HG03442 (cell line): ENCODE measurements around the gene SRGAP3.

Source experiments
- ATAC-seq: cut with Tn5 transposase; IDR thresholded peaks from one replicate; pipeline ENCODE4 v1.9.1; 2021; ENCODE audit warnings: mild to moderate bottlenecking, moderate library complexity; ENCODE audit not compliant: unreplicated experiment

SRGAP3 gene

DNA sequence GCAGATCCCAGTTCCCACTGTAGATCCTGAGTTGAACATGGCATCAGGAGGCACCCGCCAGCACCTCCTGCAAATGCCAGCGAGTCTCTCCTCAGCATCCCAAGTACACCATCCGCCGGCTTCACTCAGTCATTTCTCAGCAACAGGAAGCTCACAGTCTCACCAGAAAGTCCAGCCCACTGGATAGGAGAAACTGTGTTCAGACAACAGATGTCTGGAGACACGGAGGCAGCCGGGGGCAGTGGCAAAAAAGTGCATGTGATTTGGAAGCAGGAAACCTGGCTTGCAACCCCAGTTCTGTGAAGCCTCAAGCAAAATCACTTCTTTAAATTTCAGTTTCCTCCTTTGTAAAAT is 68.7 kb downstream of the SRGAP3 start:
- ATAC-seq: no peak

DNA sequence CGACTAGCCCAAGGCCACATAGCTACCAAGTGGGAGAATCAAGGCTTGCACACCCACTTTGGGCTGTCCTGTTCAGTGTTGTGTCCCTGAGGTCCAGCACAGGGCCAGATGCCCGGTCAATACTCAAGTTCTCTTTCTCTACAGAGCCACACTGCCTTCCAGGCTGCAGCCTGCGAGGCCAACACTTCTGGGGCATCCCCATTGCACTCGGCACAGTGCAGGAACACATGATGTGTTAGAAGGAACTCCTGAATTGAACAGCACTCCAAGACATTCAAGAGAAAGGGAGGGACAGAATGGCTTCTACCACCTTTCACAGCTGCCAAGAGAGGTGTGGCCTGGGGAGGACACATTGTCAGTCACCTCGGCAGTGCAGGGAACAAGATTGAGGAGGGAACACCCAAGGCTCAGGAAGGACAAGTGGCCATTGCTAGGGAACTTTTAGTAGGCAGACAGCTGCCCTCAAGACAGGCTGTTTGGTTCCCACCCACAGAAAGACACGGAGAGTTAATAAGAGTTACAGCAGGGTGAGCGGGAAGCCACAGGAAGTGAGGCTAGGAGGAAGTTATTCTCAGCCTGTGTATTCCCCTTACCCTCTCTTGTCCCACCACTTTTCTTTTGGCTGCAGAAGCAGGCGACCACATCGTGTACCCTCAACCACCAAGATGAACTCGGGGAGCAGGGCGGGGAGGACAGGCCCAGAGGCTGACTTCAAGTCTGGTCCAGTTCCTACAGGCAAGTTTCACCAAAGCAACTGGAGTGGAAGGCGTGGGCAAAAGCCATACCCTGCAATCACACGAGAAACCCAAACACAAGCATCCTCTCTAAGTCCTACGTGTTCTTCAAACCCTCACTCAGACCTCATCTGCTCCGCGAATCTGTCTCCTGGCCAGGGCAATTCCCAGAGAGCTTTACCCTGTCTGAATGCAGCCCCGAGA is 69.4 kb downstream of the SRGAP3 start:
- ATAC-seq: peak; percentile 67

DNA sequence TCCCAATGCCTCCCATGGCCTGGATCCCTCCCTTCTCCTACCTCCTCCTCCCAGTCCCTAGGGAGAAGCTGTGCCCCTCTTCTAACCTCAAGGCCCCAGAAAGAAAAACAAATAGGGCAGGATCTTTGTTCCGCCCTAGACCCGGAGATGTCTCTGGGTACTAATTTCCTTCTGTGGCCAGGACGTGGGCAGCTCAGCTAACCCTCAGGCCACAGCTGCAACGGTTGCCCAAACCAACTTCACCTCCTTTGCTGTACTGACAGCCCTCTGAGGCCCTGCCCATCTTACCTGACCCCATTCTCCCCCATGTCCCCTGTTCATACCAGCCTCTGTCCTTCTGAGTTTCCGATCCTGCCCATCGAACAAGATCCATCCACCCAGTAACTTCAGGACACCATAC is 70.7 kb downstream of the SRGAP3 start:
- no peak for ATAC-seq

GRCh38 chr3:9175421-9175820 is 74.0 kb downstream of the SRGAP3 start:
- no peak for ATAC-seq

GRCh38 chr3:9173445-9173844 is 76.0 kb downstream of the SRGAP3 start:
- no peak for ATAC-seq

DNA sequence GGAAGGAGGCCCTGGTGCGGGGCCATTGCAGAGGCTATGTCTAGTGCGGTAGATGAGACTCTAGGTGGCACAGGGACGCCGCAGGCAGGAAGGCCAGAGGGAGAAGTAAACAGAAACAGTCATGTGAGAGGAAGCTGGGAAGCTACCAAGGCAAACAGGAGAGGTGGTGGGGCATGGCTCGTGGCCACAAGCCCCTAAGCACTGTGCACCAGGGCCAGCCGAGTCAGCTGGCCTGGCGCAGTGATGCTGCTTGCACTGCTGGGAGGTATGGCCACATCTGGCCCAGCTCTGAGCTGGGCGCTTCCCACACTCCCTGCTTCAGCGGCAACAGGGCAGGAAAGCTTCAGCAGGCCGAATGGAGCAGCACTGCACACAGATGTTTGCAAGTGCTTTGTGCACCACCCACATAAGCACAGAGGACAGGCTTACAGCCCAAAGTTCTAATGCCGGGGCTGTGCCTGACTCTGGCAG is 76.6 kb downstream of the SRGAP3 start:
- no peak for ATAC-seq

DNA sequence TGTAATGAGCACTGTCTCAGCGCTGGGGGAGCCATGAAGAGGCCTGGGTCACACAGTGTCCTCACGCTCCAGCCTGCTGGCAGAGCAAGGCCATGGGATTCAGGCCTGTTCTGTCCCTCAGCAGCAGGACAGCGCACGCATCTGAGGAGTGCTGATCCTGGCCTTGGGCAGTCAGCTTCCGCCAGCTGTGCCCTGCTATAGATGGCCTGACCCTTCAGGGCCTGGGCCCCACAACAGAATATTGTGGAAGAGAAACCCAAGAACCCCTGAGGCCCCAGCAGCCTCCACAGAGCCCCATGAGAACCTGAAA is 78.6 kb downstream of the SRGAP3 start:
- no peak for ATAC-seq

GRCh38 chr3:9169956-9170850 is 79.2 kb downstream of the SRGAP3 start:
- ATAC-seq: no peak

DNA sequence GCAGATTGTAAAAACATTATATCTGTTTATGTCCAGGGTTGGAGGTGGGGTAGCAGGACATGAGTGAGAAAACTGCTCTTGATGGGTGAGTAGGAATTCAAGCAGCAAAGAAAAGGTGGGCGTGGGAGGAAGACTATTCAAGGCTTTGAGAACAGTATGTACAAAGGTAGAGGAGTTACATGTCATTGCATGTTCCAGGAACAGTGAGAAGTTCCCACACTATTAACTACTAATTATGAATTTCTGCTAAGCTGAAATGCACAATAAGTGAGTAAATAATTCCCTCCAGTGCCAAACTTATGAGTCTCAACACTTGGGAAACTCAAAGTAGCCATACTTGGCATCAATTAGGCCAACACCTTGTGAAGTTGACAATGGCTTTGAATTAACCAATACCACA is 80.1 kb downstream of the SRGAP3 start:
- no peak for ATAC-seq

DNA sequence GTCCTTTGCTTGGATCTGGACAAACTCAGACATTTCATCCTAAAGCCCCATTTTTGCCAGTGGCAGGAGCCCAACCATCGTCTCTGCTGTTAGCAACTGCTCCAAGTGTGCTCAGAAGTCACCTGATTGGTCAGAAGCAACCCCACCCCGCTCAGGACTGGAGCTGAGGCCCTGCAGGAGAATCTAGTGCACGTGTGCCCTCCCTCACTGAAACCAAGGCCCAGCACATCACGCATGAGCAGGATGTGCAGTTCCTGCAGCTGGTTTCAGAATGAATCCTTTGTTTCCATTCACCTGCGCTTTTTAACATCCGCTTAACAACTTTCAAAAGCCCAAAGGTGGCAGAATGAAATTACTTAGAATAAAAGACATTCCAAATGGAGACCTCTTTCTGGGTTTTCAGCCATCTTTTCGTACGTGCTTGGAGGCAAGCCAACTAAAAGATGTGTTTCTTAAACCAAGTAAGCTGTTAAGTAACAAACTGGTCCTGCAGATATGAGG is 81.2 kb downstream of the SRGAP3 start:
- peak; percentile 98 for ATAC-seq

DNA sequence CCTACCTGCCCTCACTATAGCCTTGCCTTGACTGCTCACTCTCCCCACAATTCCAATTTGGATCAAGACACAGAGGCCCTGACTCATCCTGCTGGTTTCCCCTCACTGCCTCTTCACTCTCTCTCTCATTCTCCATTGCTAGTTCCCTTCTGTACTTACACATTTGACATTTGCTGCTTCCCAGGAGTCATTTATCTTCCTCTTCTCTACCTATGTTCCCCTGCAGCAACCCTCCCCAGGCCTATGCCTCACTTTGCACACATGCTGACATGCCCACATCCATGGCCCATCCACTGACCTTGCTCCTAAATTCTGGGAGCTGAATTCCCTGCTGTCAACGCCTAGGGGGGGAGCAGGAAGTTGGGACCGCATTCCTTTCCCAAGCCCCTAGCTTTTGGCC is 82.2 kb downstream of the SRGAP3 start:
- no peak for ATAC-seq

- ATAC-seq: no peak
Observed at GRCh38 chr3:9165421-9165820, 84.0 kb downstream of the SRGAP3 start.

GRCh38 chr3:9163289-9163688 is 86.2 kb downstream of the SRGAP3 start:
- ATAC-seq: no peak

GRCh38 chr3:9161811-9162210 is 87.6 kb downstream of the SRGAP3 start:
- ATAC-seq: no peak

DNA sequence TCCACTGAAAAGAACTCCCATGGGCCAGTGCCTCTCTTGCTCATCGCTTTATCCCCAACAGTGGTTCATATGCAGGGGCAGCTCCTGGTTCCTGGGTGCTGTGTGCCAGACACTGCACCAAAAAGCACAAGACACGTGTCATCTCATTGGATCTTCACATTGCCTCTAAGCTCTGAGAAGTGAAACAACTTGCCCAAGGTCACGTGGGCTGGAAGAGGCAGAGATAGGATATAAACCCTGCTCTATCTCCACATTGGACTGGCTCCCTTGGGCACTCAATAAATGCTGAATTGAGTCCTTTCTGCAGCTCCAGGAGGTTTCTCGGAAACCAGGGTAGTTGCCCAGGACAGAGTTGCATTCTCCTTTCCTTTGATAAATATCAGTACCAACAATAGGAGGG is 88.1 kb downstream of the SRGAP3 start:
- ATAC-seq: no peak

DNA sequence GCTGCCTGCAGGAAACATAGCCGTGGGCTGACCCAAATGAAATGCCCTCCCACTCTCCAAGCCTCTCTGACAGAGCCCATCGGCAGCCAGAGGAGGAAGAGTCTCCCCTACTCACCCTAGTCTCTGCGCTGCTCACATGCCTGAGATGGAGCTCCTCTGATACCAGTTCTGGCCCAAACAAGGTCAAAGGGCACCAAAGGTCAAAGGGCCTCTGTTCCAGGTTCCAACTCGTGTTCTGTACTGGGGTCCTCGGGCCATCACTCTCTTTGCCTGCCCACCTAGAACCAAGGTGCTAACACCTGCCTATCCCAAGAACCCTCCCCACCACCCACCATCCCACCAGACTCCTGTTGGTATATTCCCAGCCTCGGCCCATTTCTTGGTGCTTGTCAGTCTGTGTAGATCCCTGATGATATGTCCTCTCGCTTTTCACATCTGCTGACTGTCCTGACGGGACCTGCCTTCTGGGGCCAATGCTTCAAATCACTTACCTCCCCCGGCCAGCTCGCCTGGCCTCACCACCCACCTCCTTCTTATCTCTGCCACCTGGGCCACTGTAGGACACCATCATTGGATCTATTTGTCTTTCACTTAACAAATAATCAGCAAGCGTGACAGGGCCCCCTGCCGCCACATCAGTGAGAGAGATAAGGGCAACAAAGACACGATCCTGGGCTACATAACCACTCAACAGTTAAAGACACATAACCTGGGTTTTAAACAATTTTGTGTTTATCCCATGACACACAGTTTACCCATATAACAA is 90.4 kb downstream of the SRGAP3 start:
- ATAC-seq: no peak

DNA sequence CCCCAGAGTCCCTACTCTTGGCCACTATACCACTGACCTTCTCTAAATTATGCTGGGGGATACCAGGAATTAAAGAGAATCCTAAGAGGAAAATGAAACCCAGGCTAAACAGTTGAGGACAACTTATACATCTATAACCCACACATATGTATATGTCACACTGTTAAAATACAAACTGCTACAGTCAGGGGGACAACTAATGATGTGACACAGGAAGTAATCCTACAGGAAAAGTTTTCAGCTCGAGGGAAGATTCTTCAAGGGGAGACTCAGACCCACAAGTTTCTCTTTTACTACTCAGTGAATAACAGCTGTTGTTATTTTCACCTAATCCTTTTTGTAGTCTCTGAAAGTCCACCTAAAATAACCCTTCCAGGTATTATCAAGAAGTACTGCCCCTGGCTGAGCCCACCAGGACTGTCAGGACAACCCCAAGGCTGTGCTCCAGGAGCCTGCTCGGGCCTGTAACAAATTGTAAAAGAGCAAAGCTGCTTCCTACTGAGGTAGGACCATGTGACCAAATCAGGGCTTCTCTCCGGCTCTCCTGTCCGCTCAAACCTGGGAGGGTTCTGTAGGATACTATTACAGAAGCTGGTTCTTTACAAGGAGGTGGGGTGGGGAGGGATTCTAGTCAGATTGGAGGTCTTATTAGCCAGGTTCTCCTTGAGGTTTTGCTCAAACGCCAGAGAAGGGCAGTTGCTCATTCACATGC is 91.6 kb downstream of the SRGAP3 start:
- no peak for ATAC-seq

DNA sequence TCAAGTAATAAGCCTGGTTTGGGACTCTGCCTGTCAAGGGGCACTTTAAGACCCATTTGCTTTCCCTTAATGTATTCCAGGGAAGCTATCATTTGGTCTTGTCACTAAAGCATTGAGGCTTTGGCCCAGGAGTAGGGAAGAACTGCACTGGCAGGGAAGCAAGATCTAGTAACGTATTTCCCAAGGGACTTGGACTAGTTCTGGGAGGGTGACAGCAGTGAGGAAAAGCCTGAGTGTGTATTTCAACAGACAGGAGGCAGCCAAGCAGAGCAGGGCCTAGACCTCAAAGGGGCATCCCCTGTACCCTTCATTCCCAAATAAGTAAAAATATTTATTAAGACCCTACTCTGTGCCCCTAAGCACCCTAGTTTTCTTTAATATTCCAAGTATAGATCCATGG is 92.8 kb downstream of the SRGAP3 start:
- no peak for ATAC-seq

DNA sequence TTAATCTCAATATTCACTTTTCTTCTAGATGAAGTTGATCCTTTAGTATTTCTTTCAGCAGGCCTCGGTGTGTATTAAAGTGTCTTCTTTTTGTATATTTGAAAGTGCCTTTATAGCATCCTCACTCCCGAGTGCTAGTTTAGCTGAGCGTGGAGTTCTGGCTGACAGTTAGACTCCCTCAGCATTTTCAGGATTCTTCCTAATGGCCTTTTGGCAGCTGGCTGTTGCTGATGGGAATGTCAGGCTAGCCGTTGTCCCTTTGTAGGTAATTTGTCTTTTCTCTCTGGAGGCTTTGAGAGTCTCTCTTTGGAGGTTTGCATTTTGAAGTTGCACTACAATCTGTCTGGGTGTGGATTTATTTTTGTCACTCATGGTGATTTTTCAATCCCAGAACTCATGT is 94.4 kb downstream of the SRGAP3 start:
- no peak for ATAC-seq

DNA sequence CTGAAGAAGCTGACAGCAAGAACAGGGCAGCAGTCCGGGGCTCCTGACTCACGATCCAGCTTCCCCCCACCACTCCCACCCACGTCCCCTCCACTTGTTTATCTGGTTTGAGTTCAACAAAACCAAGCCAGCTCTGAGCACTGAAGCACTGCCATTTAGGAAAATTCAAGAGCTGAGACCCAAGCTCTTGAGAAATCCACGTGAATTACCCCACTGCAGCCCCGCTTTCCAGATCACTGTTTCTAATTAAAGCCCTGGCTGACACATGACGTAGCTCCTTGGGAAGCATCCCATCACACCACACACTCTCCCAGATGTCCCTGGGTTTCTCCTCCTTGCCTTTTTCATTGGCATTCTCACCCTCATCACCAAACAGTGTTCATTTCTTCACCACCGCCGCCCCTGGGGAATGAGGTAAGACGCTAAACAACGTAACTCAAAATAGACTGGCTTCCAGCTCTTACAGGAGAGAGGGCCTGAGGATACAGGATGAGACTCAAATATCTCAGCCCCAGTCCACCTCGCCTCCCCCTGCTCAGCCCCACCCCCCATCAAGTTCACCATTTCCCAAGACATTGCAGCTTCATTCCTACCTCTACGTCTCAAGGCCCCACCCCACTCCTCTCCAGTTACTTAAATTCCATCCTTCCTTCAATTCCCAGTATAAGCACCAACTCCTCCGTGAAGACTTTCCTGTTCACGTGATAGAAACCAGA is 95.4 kb downstream of the SRGAP3 start:
- ATAC-seq: no peak
